Tibial nerve (tissue), 4 donors: ENCODE data around the gene RSL1D1.

Experiments used
- EP300 ChIP-seq, 2 donors: sonication (generic); formaldehyde crosslinking; IDR thresholded peaks; one replicate each; pipeline ENCODE4 v1.6.1; 2017; ENCODE audit warnings: antibody characterized with exemption in 2 of 2, mild to moderate bottlenecking in 1 of 2
- POLR2A ChIP-seq, 2 donors: fragments of 450-650 bp; IDR thresholded peaks; one replicate each; pipeline ENCODE4 v1.6.1; 2017; ENCODE audit warnings: antibody characterized with exemption in 2 of 2, mild to moderate bottlenecking in 2 of 2, moderate library complexity in 2 of 2
- TF ChIP-seq, protein P1 (sequence below), 5 experiments: fragments of 200-600 bp in 3 of 5; fragments of 450-650 bp in 2 of 5; sonication (generic) in 3 of 5; IDR thresholded peaks; one replicate each; pipeline ENCODE4 v1.5.1; 2016 to 2019; ENCODE audit warnings: antibody characterized with exemption in 5 of 5, mild to moderate bottlenecking in 3 of 5, moderate library complexity in 2 of 5

DNA sequence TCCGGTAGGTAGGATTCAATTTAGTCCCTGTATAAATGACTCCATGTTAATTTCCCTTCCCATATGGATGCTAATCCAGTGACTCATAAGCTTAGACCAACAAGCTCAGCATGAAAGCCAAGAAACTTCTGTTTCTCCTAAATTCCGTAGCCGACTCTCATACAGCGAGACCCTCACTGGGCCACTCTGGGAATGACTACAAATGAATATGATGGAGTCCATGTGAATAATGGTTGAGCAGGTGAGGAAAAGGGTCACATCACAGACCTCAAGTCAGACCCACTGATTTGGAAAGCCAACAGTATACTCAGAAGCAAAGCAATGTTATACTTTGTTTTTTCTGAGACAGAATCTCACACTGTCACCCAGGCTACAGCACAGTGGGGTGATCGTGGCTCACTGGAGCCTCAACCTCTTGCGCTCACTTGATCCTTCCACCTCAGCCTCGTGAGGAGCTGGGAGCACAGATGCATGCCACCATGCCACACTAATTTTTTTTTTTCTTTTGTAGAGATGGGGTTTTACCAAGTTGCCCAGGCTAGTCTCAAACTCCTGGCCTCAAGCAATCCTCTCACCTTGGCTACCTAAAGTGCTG lies 14.6 kb downstream of the RSL1D1 start:
- TF ChIP-seq POLR2A (IDR thresholded peaks at IDR 0.05) (no peak), EP300 (IDR thresholded peaks at IDR 0.05) (no peak)
- TF ChIP-seq, protein P1, sequence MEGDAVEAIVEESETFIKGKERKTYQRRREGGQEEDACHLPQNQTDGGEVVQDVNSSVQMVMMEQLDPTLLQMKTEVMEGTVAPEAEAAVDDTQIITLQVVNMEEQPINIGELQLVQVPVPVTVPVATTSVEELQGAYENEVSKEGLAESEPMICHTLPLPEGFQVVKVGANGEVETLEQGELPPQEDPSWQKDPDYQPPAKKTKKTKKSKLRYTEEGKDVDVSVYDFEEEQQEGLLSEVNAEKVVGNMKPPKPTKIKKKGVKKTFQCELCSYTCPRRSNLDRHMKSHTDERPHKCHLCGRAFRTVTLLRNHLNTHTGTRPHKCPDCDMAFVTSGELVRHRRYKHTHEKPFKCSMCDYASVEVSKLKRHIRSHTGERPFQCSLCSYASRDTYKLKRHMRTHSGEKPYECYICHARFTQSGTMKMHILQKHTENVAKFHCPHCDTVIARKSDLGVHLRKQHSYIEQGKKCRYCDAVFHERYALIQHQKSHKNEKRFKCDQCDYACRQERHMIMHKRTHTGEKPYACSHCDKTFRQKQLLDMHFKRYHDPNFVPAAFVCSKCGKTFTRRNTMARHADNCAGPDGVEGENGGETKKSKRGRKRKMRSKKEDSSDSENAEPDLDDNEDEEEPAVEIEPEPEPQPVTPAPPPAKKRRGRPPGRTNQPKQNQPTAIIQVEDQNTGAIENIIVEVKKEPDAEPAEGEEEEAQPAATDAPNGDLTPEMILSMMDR (IDR thresholded peaks at IDR 0.05), result no peak
